ENCODE measurements around the gene ATP5IF1. TPM values are rescaled to one million over a fixed set of nuclear protein-coding genes. Genes with fewer than 3 reads are reported as not detected.
A peak's percentile ranks its signal among the peaks of the same experiment; 100 is the strongest.

ATP5IF1 gene
- total and polyA plus RNA-seq, 2 of the 8 experiments (the other 6 are each of a cell fraction or from before 2014, with no cell fraction given): 198 to 242 TPM

DNA sequence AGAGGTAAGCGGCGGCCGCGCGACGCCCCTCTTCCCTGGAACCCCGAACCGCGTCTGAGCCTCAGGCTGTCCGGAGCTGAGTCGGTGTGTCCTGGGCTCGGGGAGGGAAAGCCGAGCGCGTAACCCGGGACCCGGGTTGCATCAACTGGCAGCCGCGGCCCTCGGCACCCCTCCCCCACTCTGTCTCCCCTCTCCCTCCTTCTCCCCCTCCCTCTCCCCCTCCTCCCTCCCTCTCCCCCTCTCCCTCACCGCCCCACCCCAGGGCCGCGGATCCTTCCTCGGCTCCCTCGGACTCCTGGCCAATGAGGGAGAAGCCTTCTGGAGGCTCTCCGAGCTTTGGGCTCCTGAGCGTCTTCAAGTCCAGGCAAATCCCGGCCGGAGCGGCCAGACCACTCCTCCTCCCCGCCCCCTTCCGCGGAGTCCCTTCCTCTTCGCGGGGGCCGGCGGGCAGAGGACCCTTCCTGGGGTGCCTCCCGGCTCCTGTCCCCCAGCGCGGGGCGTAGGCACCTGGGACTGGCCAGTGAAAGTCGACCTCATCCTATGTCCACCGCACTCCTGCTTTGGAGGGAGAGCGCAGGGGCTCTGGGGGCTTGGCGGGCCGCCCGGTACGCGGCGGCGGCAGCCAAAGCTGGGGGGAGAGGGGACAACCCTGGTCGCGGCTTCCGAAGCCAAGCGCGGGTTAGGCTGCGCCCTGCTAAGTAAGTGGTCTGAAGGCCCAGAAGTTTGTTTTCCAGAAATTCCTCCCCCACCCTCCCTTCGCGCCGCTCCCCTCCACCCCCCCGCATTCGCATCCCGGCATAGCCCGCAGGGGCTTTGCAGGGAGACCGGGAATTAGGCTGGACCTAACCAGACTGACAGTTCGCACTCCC is 24.2 kb downstream of the ATP5IF1 start (continued):
- TF ChIP-seq PHF8 (conservative IDR thresholded peaks at IDR 0.05; ENCODE audit: low read depth, low read length) (no peak), CEBPB (IDR thresholded peaks at IDR 0.05; ENCODE audit: low read depth, low read length) (peak; percentile 29; the same call in 1 of the 2 replicates), EP300 (IDR thresholded peaks at IDR 0.05; ENCODE audit: borderline replicate concordance in 1 of 2, low read depth in 2 of 2, low read length in 2 of 2) (no peak), CTBP2 (IDR thresholded peaks at IDR 0.05; ENCODE audit: borderline replicate concordance, insufficient read depth, insufficient read length, low read length) (no peak), KDM4A (IDR thresholded peaks at IDR 0.05; ENCODE audit: low read depth, low read length, severe bottlenecking) (peak; percentile 73), ASH2L (IDR thresholded peaks at IDR 0.05; ENCODE audit: low read length) (peak; percentile 66), SP2 (IDR thresholded peaks at IDR 0.05; ENCODE audit: low read length) (no peak), RAD21 (IDR thresholded peaks at IDR 0.05 in 1 of 2, conservative IDR thresholded peaks at IDR 0.05 in 1 of 2; ENCODE audit: low read depth in 2 of 2, low read length in 2 of 2) (no peak), SIN3A (conservative IDR thresholded peaks at IDR 0.05 in 1 of 2, IDR thresholded peaks at IDR 0.05 in 1 of 2; ENCODE audit: low read depth in 1 of 2, low read length in 2 of 2) (peak; percentile 17 to 32; a peak in 1 of 4 replicates), JUND (IDR thresholded peaks at IDR 0.05; ENCODE audit: low read length) (no peak), KDM5A (IDR thresholded peaks at IDR 0.05; ENCODE audit: low read length) (no peak), TAF7 (optimal IDR thresholded peaks at IDR 0.05; ENCODE audit: borderline replicate concordance, low read depth, low read length) (peak; percentile 3)
- TF ChIP-seq, protein P1, sequence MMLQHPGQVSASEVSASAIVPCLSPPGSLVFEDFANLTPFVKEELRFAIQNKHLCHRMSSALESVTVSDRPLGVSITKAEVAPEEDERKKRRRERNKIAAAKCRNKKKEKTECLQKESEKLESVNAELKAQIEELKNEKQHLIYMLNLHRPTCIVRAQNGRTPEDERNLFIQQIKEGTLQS (IDR thresholded peaks at IDR 0.05; ENCODE audit: insufficient read depth, low read depth, low read length): 0 out of 2 replicates have a peak, but pooled peaks have one; percentile 7

Measured in H1 (cell line).